Astrocyte (in vitro differentiated cells and primary cell): Measurements from ENCODE around the gene ZEB2.

Experiments used
- EZH2 ChIP-seq: IDR thresholded peaks from 2 replicates; pipeline ENCODE4 v1.6.1; 2012; ENCODE audit warnings: mild to moderate bottlenecking, low read length, inconsistent platforms; ENCODE audit not compliant: insufficient read depth
- TF ChIP-seq, protein P1 (sequence below): IDR thresholded peaks from 2 replicates; pipeline ENCODE4 v1.5.1; 2011; ENCODE audit warnings: low read depth, mild to moderate bottlenecking, inconsistent platforms, low read length, moderate library complexity; ENCODE audit not compliant: insufficient read depth

DNA sequence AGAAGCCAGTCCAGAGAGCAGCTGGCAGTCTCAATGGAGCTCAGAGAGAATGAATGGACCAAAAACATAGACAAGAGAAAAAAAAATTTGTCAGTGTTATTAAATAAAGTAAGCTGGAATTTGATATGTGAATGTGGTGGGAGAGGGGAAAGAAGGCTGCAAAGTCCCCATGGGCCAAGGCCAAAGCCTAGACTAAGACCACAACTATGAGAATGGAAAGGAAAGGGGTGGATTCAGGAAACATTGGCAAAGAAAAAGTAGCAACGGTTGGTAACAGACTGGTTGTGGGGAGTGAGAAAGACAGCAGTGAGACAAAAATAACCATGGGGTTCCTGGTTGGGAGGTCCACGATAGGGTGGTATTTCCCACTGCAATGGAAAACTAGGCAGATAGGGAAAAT is 47.0 kb downstream of the ZEB2 start:
- TF ChIP-seq, protein P1, sequence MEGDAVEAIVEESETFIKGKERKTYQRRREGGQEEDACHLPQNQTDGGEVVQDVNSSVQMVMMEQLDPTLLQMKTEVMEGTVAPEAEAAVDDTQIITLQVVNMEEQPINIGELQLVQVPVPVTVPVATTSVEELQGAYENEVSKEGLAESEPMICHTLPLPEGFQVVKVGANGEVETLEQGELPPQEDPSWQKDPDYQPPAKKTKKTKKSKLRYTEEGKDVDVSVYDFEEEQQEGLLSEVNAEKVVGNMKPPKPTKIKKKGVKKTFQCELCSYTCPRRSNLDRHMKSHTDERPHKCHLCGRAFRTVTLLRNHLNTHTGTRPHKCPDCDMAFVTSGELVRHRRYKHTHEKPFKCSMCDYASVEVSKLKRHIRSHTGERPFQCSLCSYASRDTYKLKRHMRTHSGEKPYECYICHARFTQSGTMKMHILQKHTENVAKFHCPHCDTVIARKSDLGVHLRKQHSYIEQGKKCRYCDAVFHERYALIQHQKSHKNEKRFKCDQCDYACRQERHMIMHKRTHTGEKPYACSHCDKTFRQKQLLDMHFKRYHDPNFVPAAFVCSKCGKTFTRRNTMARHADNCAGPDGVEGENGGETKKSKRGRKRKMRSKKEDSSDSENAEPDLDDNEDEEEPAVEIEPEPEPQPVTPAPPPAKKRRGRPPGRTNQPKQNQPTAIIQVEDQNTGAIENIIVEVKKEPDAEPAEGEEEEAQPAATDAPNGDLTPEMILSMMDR: no peak
- TF ChIP-seq EZH2: no peak
